NT2/D1 (cell line): Measurements from ENCODE around the gene TMEM11.

Experiments used
- SUZ12 ChIP-seq: IDR thresholded peaks from 2 replicates; pipeline ENCODE4 v1.6.1; 2011; ENCODE audit not compliant: insufficient read length, insufficient read depth; ENCODE audit errors: extremely low read depth
- YY1 ChIP-seq: IDR thresholded peaks from 2 replicates; pipeline ENCODE4 v1.6.1; 2011; ENCODE audit not compliant: insufficient read length, insufficient read depth

DNA sequence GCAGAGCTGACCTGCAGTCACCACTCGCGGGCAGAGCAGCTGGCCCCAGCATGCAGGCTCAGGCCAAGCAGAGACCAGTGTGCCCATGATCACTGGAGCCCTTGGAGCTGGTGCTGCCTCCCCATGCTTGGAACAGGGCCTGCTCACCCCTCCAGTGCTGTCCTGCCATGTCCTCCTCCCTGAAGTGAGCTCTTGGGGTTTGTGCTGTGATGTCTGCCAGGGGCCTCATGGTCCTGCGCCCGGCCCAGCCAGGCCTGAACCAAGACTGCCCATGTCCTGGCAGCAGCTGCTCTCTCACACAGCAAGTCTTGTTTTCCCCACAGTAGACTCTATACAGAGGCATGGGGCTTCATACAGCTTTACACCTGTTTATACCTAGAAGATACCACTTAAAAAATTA lies 24.6 kb downstream of the TMEM11 start:
- TF ChIP-seq YY1 (no peak), SUZ12 (no peak)
